LNCaP clone FGC (cell line): ENCODE measurements around the gene GRAMD1B.

ENCODE experiments used
- DNase-seq: peaks from one replicate; pipeline ENCODE4 v3.0.0-alpha.2; 2011; ENCODE audit warnings: low read depth
- H3K4me3 ChIP-seq: 2 replicates; pipeline ENCODE4 v1.5.1; 2011; ENCODE audit warnings: mild to moderate bottlenecking, low read depth, low read length, control low read depth
- TF ChIP-seq, protein P1 (sequence below): IDR thresholded peaks from 2 replicates; pipeline ENCODE4 v1.5.1; 2012; ENCODE audit warnings: mild to moderate bottlenecking; ENCODE audit not compliant: control insufficient read depth, insufficient read depth; ENCODE audit errors: extremely low read depth

GRAMD1B gene

DNA sequence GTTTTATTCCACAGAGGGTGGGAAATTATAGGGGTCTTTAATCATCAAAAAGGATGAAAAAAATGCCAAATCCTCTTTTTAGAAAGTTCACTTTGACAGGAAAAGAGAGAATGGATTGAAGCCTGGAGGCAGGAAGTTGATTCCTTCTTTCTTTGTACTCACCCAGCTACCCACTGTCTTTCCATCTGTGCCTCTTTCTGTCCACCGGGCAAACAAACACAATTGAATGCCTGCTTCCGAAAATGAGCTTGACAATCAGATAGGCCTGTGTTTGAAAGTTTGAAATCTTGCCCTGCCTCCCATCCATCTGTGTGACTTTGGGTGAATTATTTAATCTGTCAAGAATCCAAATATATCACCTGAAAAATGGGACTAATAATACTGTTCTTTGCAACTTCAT lies 143.2 kb downstream of the GRAMD1B start:
- no peak overlapping the region for H3K4me3 ChIP-seq
- TF ChIP-seq, protein P1, sequence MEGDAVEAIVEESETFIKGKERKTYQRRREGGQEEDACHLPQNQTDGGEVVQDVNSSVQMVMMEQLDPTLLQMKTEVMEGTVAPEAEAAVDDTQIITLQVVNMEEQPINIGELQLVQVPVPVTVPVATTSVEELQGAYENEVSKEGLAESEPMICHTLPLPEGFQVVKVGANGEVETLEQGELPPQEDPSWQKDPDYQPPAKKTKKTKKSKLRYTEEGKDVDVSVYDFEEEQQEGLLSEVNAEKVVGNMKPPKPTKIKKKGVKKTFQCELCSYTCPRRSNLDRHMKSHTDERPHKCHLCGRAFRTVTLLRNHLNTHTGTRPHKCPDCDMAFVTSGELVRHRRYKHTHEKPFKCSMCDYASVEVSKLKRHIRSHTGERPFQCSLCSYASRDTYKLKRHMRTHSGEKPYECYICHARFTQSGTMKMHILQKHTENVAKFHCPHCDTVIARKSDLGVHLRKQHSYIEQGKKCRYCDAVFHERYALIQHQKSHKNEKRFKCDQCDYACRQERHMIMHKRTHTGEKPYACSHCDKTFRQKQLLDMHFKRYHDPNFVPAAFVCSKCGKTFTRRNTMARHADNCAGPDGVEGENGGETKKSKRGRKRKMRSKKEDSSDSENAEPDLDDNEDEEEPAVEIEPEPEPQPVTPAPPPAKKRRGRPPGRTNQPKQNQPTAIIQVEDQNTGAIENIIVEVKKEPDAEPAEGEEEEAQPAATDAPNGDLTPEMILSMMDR = no peak
- DNase-seq = no peak

DNA sequence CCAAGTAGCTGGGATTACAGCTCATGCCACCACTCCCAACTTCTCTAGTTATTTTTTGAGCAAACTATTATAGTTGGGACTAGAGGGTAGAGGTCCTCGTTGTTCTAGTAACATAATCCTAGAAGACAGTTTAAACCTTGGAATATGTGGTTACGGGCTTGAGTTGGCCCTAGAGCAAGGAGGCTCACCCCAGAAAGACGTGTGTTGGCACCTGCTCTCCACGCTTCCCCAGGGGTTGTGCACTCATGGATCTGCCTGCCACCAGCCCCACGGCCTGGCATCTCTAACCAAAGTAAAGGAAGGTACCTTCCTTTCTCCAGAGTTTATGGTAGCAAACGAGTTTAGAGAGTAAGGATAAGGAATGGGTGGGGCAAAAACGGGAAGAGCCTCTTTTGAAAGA lies 145.4 kb downstream of the GRAMD1B start:
- TF ChIP-seq, protein P1 = no peak
- DNase-seq = no peak
- H3K4me3 ChIP-seq = no peak overlapping the region

DNA sequence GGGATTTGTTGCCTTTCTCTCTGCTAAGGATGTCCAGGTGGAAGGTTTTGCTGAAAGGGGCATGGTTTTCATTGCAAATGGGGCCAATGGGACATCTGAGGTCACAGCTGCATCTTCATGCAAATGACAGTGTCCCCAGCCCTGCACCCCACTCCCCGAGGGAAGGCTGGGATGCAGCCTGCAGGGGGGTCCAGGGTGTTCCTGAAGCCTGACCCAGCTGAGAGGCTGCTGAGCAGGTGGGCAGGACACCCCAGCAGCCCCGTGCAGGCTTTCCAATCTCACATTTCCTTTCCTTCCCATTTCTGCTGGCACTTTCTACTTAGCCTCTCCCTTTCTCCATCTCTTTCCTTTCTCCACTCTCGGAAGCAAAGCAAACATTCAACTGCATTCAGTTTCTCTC lies 146.0 kb downstream of the GRAMD1B start:
- DNase-seq = no peak
- no peak overlapping the region for H3K4me3 ChIP-seq
- TF ChIP-seq, protein P1 = no peak

DNA sequence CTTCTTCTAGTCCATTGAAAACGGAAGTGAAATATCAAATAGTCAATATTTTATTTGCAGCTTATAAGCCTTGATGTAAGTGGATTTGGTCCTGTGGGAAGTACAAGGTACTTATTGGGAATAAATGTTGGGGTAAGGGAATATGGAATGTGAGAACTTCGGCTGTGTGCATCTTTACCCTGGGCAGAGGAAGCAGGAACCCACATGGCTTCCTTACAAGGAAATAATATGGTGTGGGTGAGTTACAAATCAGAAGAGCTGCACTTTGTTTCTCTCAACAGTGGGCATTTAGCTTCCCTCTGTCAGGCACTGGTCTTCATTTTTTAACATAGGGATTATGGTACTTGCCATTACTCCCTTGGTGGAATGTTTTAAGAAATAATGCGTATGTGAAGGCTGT lies 146.4 kb downstream of the GRAMD1B start:
- H3K4me3 ChIP-seq = no peak overlapping the region
- TF ChIP-seq, protein P1 = no peak
- DNase-seq = no peak

DNA sequence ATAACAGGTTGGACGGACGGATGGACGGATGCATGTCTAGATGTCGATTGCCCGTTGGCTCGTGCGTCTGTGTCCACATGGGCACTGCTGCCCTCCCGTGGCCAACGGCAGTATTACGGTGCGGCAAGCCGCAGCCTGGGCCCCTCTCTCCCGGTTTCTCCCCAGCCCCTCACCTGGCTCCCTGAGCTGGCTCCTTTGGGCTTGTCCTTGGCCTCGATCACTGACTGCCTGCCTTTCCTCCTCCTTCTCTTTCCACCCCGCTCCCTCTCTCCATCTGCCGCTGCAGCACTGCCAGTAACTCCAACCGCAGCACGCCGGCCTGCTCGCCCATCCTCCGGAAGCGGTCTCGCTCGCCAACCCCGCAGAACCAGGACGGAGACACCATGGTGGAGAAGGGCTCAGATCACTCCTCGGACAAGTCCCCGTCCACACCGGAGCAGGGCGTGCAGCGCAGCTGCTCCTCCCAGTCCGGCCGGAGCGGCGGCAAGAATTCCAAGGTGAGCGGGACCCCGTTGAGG lies 147.1 kb downstream of the GRAMD1B start:
- DNase-seq = no peak
- TF ChIP-seq, protein P1 = peak; percentile 96
- H3K4me3 ChIP-seq = no peak overlapping the region

DNA sequence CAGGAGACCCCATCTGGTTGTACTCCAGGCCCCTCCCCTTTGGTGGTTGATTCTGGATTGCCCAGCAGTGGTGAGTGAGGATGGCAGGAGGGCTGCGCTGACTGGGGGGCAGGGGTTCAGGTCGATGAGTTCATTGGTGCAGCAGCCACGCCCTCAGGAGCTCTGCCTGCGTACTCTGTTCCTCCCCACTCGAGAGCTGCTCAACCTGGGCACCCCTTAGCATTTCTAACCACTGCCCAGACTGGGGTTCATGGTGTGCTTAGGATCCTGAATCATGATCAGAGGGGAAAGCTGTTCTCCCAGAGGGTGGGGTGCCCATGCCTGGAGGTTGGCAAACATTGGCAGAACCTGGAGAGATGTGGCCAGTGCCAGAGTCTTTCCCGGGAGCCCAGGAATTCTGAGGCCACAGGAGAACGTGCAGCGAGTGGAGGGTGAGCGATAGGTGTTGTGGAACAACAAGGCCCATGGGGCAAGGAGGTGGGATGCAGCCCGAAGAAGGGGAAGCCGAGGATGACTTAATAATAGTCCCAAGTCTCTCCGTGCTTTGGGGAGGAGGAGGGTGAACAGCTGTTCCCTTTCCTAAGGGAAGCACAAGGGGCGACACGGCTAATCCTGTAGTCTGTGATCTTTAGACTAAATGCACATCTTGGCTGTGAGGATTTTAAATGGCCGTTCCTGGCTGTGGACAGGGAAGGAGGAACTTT lies 148.9 kb downstream of the GRAMD1B start:
- no peak overlapping the region for H3K4me3 ChIP-seq
- DNase-seq = no peak
- TF ChIP-seq, protein P1 = no peak

DNA sequence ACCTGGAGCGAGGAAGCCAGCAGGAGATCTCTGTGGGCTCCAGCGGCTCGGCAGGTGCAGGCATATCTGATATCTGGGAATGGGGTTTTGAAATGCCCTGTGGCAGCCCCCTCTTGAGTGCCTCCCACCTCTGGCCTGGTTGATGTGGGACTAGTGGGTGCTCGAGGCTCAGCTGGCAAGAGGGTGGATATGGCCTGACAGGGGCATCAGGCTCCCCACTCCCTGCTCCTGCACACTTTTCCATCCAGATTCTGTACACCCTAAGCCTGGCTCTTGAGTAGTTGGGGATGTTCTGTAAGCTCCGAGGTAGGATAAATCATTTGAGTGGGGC lies 149.4 kb downstream of the GRAMD1B start:
- TF ChIP-seq, protein P1 = no peak
- H3K4me3 ChIP-seq = no peak overlapping the region
- DNase-seq = no peak
